T-helper 2 cell treated with Interferon-gamma antibody and Interleukin-4, amounts not matched to agents 100 ng/mL and 5 ng/mL, for 36 hours (primary cell): Measurements from ENCODE around the gene ORC3. TPM values are rescaled to one million over a fixed set of nuclear protein-coding genes. Genes with fewer than 3 reads are reported as not detected.

Source experiments
- intact Hi-C: fragments of 100-400 bp; cut with micrococcal nuclease; formaldehyde crosslinking; loops from one replicate; pipeline ENCODE4 v1.15.1; 2023
- total RNA-seq: library from RNA; stranded (reverse); gene quantifications from 2 replicates; pipeline ENCODE4 v1.2.3, GENCODE V29; 2022

The ORC3 gene
- total RNA-seq, result 27.4 and 30.1 TPM in 2 replicates

DNA sequence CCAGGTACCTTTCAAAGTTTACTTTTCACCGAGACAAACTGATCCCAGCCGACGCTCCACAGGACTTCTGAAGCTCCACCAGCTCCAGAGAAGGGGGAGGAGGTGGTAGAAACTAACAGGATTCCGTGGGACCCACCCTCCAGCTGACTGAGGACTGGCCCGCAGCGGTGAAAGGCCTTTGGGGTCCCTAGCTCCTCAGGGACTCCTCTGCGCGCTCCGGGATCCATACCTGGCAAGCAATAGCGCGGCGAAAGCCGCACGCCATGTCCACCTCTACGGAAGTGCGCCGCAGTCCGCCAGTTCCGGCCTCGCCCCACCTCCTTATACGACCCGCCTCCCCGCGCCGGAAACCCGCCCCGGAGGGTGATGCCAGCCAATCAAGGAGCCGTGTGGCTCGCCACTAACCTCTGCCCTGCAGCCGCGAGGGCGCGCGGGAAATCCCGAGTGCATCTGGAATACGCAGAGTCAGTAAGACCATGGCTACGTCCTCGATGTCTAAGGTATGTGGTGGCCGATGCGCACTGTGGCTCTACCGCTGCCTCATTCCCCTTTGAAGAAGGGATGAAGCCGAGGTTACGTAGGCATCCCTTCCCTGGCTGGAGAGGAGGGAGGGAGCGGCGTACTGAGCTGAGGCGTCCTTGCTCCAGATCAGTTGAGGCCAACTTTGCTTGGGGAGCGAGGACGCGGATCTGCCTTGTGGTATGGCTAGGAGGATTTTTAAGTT is at the start of gene ORC3, which contains the start of gene RARS2:
ORC3 (plus strand) TSS at position 443 of the 724 bp plus-strand sequence; CDS start at position 477, 34 bp downstream.
RARS2 (minus strand) TSS at position 295 of the 724 bp plus-strand sequence; CDS start at position 265, 30 bp downstream.
- intact Hi-C loops, result loop anchor here (1.0 to 5.0 kb wide), 9 partner anchors 15 to 1557 kb away; partner anchors contain the start of genes AKIRIN2, PM20D2, SLC35A1 and SMIM8

DNA sequence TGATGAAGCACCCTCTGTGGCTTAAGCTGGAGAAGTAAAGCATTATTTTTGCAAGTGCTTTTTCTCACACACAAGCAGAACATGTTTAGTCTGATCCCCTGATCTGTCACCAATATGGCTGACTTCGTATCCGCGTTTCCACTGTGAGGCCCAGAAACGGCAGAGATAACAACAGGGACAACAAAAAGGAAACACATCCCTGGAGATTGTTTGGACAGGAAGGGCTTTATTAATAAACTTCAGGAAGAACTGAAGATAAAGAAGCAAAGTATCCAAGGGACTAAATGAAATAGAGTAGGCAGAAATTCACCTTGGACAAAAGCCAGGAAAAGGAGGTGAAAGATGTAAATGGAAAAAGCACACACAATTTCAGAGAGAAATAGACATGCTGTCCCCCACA is 49.4 kb upstream of the ORC3 start:
- intact Hi-C loops, result no loop called here

GRCh38 chr6:87541041-87541440 is 48.9 kb upstream of the ORC3 start:
- intact Hi-C loops, result no loop called here

GRCh38 chr6:87541744-87542143 is 48.2 kb upstream of the ORC3 start:
- intact Hi-C loops, result no loop called here

DNA sequence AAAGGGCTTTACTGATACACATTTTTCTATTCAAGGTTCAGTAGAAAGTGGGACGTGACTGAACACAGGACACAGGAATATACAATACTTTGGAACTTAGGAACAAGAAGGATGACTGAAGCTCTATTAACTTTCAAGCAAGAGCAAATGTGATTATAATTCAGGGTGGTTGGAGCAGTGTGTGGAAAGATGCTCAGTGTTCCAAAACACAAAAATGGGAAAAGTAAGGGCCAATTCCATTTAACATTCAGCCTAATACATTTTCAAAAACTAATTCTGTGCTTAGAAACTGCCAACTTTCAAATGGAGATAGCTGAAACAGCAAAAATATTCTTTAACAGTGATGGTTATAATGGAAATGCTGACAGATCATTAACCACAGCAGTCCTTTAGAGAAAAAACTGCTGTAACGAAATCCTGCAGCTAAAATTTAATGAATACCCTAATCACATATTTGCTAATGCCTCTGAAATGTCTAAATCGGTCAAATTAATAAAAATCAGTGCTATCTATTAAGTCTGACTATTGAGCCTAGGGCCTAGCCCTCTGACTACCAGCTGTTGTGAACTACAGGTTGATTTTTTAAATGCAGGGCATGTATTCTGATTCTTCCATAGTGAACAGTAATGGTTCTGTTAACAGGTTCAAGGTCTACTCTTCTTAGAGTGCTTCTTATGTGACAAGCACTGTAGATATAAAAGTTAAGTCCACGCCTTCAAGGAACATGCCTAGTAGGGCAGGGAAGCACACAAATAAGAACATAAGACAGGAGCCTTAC is 46.0 kb upstream of the ORC3 start:
- intact Hi-C loops, result no loop called here

DNA sequence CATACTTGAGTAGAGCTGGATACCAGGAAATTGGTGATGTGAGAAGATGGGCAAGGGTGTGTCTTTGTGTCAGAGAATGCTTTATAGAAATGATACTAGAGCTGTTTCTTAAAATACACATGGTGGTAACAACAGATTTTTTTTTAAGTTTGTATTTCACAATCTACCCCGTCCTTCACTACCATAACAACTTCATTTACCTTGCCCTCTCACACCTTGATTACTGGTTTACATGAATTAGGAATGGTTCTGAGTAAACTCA is 45.5 kb upstream of the ORC3 start:
- intact Hi-C loops, result no loop called here

DNA sequence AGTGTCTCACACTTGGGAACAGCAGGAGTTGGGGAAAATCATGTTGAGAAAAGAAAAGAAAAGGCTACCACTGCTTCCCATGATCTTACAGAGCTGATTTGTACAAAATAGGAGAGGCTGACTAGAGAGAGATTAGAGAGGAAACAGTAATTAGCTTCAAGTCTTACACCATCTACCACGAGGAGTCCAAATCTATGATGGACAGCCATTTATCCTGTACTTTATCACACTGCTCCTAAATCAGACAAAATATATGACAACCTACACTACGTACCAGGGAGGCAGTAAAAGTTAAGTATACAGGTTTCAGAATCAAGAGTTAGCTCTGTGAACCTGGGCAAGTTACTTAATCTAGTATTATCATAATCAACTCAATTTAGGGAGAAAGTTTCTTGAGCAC is 38.1 kb upstream of the ORC3 start:
- intact Hi-C loops, result no loop called here

GRCh38 chr6:87553159-87553765 is 36.7 kb upstream of the ORC3 start:
- intact Hi-C loops, result no loop called here

DNA sequence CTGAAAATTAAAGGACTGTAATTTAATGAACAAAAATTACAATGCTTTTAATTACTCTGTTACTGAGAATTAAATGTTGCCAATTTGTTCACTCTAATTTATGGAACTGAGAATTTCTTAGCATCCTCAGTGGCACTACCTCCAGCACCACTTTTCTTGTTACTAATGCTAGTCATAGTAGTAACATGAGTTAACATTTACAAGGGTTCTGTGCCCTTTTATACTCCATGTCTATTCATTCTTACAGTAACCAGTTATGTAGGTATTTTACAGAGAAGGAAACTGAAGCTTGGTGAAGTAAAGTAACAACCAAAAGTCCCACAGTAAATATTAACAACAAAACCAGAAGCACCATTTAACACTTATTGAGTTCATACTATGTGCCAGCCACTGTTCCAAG is 34.4 kb upstream of the ORC3 start:
- intact Hi-C loops, result no loop called here

- intact Hi-C loops, result no loop called here
These were observed 31.5 kb upstream of the ORC3 start for GRCh38 chr6:87558446-87558845.

DNA sequence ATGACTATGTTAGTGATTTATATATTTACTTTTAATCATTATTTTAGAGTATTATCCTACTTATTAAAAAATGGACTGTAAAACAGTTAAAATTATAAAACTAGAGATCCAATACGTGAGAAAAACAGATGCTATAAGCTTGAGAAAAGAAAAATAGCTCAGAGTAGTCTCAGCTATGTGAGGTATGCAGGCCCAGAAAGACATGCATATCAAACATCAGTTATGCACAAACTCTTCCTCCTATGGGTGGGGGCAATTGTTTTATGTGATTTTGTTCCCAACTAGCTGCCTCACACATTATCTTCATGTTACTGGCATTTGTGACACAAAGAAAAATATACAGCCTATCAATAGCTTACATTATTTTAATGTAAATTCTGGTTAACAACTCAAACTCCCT is 28.9 kb upstream of the ORC3 start:
- intact Hi-C loops, result no loop called here

GRCh38 chr6:87572021-87572420 is 17.9 kb upstream of the ORC3 start:
- intact Hi-C loops, result no loop called here

GRCh38 chr6:87572883-87573282 is 17.1 kb upstream of the ORC3 start:
- intact Hi-C loops, result no loop called here

GRCh38 chr6:87573307-87574024 is 16.5 kb upstream of the ORC3 start:
- intact Hi-C loops, result loop anchor here (2.0 kb wide), 1 partner anchor 17 kb away; the partner anchor contains the start of gene ORC3

DNA sequence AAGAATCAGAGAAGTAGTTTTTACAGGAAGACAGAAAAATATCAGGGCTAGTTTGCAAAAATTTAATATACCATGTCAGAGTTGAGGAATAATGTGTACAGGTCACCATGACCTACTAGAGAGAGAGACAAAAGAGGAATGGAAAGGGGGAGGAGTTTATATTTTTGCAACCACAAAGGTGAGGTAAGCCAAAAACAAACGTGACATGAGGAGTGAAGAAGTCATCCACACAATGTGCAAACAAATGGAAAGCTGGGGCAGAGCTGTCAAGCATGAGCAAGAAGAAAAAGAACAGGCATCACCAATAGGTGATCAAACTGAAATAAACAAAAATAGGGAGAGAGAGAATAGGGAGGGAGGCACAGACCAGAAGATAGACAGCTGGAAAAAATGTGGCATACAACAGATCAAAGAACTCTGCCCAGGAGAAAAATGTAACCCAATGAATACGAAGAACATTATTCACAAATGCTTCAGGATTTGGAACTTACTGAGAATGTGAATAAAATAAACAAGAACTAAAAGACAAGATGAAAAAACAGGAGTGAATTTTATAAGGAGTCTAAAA is 15.6 kb upstream of the ORC3 start:
- intact Hi-C loops, result loop anchor here (2.0 kb wide), 1 partner anchor 16 kb away; the partner anchor contains the start of gene ORC3

DNA sequence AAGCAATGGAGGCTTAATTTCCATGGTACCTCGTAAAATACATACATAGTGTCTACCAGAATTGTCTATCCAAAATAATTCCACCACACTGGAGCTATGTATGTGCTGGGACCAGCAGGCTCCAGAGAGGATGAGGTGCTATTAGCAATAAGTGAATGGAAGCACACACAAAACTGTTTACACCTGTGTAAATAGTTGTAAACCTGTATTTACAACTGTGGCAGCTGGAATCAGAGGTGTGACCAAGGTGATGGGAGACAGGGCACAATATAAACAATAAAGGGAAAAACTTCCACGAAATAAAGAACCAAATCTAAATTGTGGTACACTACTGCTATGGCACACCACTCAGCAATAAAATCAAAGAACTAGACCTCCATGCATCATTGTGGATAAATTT is 14.5 kb upstream of the ORC3 start:
- intact Hi-C loops, result loop anchor here (2.0 kb wide), 1 partner anchor 15 kb away; the partner anchor contains the start of gene ORC3

DNA sequence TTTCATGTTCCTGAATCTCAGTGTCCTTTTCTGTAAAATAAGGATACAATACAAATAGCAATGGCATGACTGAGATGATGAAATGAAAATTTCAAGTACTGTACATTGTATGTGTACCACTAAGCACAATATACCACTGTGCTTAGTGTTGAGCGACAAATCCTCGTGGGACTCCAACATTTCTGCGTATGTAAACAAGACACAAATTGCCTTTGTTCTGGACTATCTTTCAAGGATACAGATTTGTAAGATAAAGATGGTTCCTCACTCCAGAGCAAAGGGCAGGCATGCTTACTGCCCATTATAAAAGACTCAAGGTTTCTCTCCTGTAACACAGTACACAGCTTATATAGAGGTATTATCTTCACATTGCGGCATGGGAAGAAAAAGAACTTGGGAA is 6.1 kb upstream of the ORC3 start:
- intact Hi-C loops, result no loop called here

GRCh38 chr6:87586371-87587077 is 3.4 kb upstream of the ORC3 start:
- intact Hi-C loops, result no loop called here

DNA sequence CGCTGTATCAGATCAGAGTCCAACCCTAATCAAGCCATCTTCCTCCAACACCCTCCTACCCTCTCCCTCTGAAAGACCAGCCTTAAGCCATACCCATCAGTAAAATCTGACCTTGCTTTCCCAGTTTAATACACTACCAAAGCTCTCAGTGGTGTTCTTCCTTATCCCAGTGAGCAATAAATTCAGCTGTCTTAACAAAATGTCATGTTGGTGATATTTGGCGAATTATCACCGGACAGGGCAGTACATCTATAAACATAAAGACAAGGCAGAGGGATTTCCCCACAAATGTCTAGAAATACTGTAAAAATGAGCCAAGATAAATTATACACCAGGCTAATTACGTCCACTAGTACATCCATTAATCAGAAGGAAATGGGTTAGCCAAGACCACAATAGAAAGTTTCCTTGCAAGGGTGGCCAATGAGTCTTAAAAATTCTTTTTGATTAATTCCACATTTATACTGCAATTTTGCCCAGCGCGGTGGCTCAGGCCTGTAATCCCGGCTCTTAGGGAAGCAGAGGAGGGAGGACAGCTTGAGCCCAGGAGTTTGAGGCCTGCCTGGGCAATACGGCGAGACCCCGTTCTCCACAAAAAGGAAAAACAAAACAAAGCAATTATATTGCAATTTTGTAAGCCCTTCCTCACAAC is 1.1 kb upstream of the ORC3 start:
- intact Hi-C loops, result loop anchor here (2.0 kb wide), 1 partner anchor 1558 kb away; the partner anchor contains the start of gene PM20D2

GRCh38 chr6:87590417-87590880 is 514 bp downstream of the ORC3 start:
- intact Hi-C loops, result loop anchor here (1.0 to 5.0 kb wide), 8 partner anchors 16 to 436 kb away; partner anchors contain the start of genes AKIRIN2, SLC35A1, SMIM8 and ZNF292
